Neutrophil (primary cell): ENCODE results near the gene MEI4.

Experiments
- H3K27ac ChIP-seq: fragments of 200-600 bp; sonication (generic); 2 replicates; pipeline ENCODE4 v1.5.1; 2016; ENCODE audit warnings: mild to moderate bottlenecking, moderate library complexity
- H3K27me3 ChIP-seq: fragments of 200-600 bp; sonication (generic); 2 replicates; pipeline ENCODE4 v1.6.0; 2016; ENCODE audit warnings: mild to moderate bottlenecking
- H3K36me3 ChIP-seq: fragments of 200-600 bp; sonication (generic); 2 replicates; pipeline ENCODE4 v1.5.1; 2017
- H3K4me1 ChIP-seq, 2 experiments: fragments of 200-600 bp in 1 of 2; sonication (generic) in 1 of 2; 1 replicate in 1 of 2; 2 replicates in 1 of 2; pipeline versions ENCODE4 v1.5.1 to v1.6.1; 2013 to 2016; ENCODE audit warnings: low read depth in 1 of 2, low read length in 1 of 2, mild to moderate bottlenecking in 1 of 2, moderate library complexity in 1 of 2; ENCODE audit not compliant: control insufficient read depth in 1 of 2, insufficient read depth in 1 of 2
- H3K4me3 ChIP-seq, 2 experiments: fragments of 200-600 bp in 1 of 2; sonication (generic) in 1 of 2; 1 replicate in 1 of 2; 2 replicates in 1 of 2; pipeline ENCODE4 v1.5.1; 2013 to 2016; ENCODE audit warnings: low read depth in 1 of 2, low read length in 1 of 2, mild to moderate bottlenecking in 1 of 2, moderate library complexity in 1 of 2
- H3K9me3 ChIP-seq: fragments of 200-600 bp; sonication (generic); 2 replicates; pipeline ENCODE4 v1.5.1; 2016
- TF ChIP-seq, protein P1 (sequence below): fragments of 200-600 bp; sonication (generic); IDR thresholded peaks from 2 replicates; pipeline ENCODE4 v1.5.1; 2016; ENCODE audit warnings: antibody characterized with exemption

MEI4 gene

DNA sequence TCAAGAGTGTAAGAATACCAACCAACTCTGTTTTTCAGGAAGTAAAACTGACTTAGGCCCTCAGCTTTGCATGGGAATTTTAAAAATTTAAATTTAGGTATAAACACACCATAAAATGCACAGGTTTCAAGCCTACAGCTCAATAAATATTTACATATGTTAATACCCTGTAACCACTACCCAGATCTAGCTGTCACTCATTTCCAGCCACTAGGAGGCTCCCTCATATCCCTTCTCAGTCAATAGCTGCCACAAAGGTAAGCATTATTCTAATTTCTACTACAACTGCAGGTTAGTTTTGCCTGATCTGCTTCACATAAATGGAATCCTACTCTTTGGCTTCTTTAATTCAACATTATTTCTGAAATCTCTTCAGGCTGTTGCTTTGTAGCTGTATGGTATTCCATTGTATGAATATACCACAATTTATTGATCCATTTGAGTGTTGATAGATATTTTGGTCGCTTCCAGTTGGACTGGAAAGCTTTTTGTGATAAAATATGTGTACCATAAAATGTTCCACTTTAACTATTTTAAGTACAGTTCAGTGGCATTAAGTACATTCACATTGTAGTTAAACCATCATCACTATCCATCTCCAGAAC lies 32.5 kb upstream of the MEI4 start:
- no peaks in the 10 kb centered on the region for H3K4me1 ChIP-seq
- H3K27me3 ChIP-seq = no peaks in the 10 kb centered on the region
- H3K9me3 ChIP-seq = no peaks in the 10 kb centered on the region
- H3K36me3 ChIP-seq = no peaks in the 10 kb centered on the region
- H3K27ac ChIP-seq = no peak overlapping the region
- TF ChIP-seq, protein P1, sequence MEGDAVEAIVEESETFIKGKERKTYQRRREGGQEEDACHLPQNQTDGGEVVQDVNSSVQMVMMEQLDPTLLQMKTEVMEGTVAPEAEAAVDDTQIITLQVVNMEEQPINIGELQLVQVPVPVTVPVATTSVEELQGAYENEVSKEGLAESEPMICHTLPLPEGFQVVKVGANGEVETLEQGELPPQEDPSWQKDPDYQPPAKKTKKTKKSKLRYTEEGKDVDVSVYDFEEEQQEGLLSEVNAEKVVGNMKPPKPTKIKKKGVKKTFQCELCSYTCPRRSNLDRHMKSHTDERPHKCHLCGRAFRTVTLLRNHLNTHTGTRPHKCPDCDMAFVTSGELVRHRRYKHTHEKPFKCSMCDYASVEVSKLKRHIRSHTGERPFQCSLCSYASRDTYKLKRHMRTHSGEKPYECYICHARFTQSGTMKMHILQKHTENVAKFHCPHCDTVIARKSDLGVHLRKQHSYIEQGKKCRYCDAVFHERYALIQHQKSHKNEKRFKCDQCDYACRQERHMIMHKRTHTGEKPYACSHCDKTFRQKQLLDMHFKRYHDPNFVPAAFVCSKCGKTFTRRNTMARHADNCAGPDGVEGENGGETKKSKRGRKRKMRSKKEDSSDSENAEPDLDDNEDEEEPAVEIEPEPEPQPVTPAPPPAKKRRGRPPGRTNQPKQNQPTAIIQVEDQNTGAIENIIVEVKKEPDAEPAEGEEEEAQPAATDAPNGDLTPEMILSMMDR = no peak
- H3K4me3 ChIP-seq = no peak overlapping the region

DNA sequence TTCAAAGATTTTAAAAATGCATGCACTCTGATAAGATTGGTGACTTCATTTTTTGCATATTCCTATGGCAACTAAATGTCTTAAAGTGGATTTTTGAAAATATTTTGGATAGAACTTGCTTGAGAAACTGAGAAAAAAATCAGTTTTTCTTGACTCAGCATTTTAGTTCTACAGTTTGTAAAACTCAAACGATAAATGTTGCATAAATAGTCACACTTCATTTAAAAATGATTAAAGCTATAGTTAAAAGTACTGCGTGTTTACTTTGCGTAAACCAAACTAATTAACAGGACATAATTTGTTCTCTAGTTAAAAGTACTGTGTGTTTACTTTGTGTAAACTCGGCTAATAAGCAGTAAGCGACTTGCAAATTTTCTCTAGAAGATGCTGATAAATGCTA lies 28.3 kb upstream of the MEI4 start:
- Histone ChIP-seq H3K36me3 (no peaks in the 10 kb centered on the region), H3K4me1 (no peaks in the 10 kb centered on the region), H3K27me3 (no peaks in the 10 kb centered on the region), H3K27ac (no peak overlapping the region), H3K4me3 (no peak overlapping the region), H3K9me3 (no peaks in the 10 kb centered on the region)
- TF ChIP-seq, protein P1 = no peak

DNA sequence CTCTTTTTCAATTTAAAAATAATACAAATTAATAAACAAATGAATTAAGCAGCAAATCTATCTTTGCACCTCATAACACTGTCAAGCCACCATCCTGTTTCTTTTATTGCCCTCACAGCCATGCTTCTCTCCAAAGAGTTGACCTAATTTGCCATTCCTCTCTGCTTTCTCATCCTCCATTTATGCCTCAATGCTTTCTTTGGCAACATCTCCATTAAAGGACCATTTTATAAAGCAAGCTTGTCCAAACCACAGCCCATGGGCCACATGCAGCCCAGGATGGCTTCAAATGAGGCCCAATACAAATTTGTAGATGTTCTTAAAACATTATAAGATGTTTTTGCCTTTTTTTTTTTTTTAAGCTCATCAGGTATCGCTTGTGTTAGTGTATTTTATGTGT lies 26.4 kb upstream of the MEI4 start:
- no peaks in the 10 kb centered on the region for H3K9me3 ChIP-seq
- no peak overlapping the region for H3K27ac ChIP-seq
- TF ChIP-seq, protein P1 = no peak
- no peaks in the 10 kb centered on the region for H3K36me3 ChIP-seq
- no peak overlapping the region for H3K4me3 ChIP-seq
- H3K4me1 ChIP-seq = no peaks in the 10 kb centered on the region
- H3K27me3 ChIP-seq = no peaks in the 10 kb centered on the region

DNA sequence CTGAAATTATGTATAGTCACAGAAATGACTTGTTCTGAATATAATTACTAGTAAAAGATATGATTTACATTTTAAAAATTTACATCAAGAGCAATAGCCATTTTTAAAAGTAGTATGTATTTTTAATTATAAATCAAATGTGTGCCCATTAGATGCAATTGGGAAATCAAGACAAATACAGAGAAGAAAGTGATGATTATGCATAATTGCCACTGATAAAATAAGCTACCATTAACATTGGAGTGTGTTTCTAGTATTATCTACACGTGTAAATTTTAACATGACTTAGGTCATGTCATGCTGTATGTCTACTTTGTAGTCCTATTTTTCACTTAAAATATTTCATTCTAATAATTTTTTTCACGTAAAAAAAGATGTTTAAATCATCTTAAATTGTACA lies 22.8 kb upstream of the MEI4 start:
- no peak overlapping the region for H3K27ac ChIP-seq
- H3K4me3 ChIP-seq = no peak overlapping the region
- H3K4me1 ChIP-seq = no peaks in the 10 kb centered on the region
- no peaks in the 10 kb centered on the region for H3K36me3 ChIP-seq
- H3K27me3 ChIP-seq = no peaks in the 10 kb centered on the region
- no peaks in the 10 kb centered on the region for H3K9me3 ChIP-seq
- TF ChIP-seq, protein P1 = no peak

DNA sequence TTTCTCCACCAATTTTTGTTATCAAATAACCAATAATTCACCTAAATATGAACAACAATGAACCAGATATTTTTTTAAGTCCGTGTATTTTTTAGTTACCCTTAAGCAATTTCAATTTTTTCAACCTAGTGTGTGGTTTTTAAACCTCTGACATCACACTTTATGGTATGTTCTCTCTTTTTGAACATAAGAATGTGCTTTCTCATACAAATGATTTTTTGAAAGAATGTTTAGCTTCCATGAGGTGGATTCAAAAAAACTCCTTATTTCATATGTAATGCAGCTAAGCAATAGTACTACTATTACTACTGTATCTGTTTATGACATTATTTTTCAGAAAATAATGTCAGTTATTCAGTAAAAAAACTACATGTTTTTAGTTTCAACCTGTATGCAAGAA lies 19.4 kb upstream of the MEI4 start:
- H3K27me3 ChIP-seq = no peaks in the 10 kb centered on the region
- TF ChIP-seq, protein P1 = no peak
- H3K36me3 ChIP-seq = no peaks in the 10 kb centered on the region
- no peaks in the 10 kb centered on the region for H3K9me3 ChIP-seq
- H3K4me3 ChIP-seq = no peak overlapping the region
- no peak overlapping the region for H3K27ac ChIP-seq
- H3K4me1 ChIP-seq = no peaks in the 10 kb centered on the region
